Gastroesophageal sphincter (tissue), 3 donors: ENCODE measurements around the gene BLZF1.

Source experiments
- POLR2A ChIP-seq, 2 donors: fragments of 450-650 bp; IDR thresholded peaks; one replicate each; pipeline ENCODE4 v1.6.1; 2017; ENCODE audit warnings: antibody characterized with exemption in 2 of 2, mild to moderate bottlenecking in 2 of 2, moderate library complexity in 1 of 2
- TF ChIP-seq, protein P1 (sequence below), 4 experiments: fragments of 200-600 bp in 2 of 4; fragments of 450-650 bp in 2 of 4; sonication (generic) in 1 of 4; IDR thresholded peaks; one replicate each; pipeline ENCODE4 v1.5.1; 2017 to 2019; ENCODE audit warnings: antibody characterized with exemption in 4 of 4, mild to moderate bottlenecking in 2 of 4, moderate library complexity in 2 of 4

DNA sequence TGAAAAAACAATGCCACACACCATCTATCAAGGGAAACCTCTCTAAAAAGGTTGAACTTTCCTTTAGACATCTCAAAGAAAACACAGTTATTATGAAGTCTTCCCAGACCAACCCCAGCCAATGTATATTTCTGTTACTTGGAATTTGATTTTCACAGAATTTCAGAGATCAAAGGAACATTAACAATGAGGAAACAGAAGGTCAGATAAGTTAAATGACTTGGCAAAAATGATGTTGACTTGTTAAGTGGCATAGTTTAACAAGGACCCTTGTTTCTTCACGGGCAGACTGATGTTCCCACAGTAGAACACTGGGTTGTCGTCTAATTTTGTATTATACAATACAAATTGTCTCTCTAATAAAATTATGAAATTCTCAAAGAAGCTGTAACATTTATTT is 29.4 kb upstream of the BLZF1 start:
- TF ChIP-seq, protein P1, sequence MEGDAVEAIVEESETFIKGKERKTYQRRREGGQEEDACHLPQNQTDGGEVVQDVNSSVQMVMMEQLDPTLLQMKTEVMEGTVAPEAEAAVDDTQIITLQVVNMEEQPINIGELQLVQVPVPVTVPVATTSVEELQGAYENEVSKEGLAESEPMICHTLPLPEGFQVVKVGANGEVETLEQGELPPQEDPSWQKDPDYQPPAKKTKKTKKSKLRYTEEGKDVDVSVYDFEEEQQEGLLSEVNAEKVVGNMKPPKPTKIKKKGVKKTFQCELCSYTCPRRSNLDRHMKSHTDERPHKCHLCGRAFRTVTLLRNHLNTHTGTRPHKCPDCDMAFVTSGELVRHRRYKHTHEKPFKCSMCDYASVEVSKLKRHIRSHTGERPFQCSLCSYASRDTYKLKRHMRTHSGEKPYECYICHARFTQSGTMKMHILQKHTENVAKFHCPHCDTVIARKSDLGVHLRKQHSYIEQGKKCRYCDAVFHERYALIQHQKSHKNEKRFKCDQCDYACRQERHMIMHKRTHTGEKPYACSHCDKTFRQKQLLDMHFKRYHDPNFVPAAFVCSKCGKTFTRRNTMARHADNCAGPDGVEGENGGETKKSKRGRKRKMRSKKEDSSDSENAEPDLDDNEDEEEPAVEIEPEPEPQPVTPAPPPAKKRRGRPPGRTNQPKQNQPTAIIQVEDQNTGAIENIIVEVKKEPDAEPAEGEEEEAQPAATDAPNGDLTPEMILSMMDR (IDR thresholded peaks at IDR 0.05), result no peak
- TF ChIP-seq POLR2A (IDR thresholded peaks at IDR 0.05), result no peak
